CD4-positive, alpha-beta T cell (primary cell): ENCODE data around the gene DGKB. TPM values are rescaled to one million over a fixed set of nuclear protein-coding genes. Genes with fewer than 3 reads are reported as not detected.

Source experiments
- ATAC-seq: fragments of 200-7000 bp; cut with Tn5 transposase; one replicate; pipeline ENCODE4 v1.10.0; 2022; ENCODE audit warnings: mild to moderate bottlenecking; ENCODE audit not compliant: poor library complexity
- CTCF ChIA-PET: fragments of 350-600 bp; sonication (Branson Sonifier 250); formaldehyde crosslinking; loops from one replicate; lab custom pipeline; 2021; ENCODE audit warnings: antibody characterized with exemption, inconsistent platforms; lab: Charles Lee
- POLR2A ChIA-PET: fragments of 350-600 bp; sonication (Branson Sonifier 250); formaldehyde crosslinking; loops from one replicate; lab custom pipeline; 2021; ENCODE audit warnings: antibody characterized with exemption, inconsistent platforms; lab: Charles Lee
- DNase-seq, 14 experiments: peaks; one replicate each; pipeline ENCODE4 v3.0.0-alpha.2; 2013 to 2020; ENCODE audit warnings: mixed read lengths in 2 of 14
- H3K27ac ChIP-seq, 2 donors: one replicate each; pipeline versions ENCODE4 v1.5.1 to v1.7.0; 2013; ENCODE audit warnings: low read length in 2 of 2, low read depth in 1 of 2, mild to moderate bottlenecking in 1 of 2
- H3K27me3 ChIP-seq, 2 experiments: 1 replicate in 1 of 2; 2 replicates in 1 of 2; pipeline versions ENCODE4 v1.6.1 to v1.7.0; 2013; ENCODE audit warnings: low read length in 2 of 2, control low read depth in 1 of 2, mild to moderate bottlenecking in 1 of 2, moderate library complexity in 1 of 2; ENCODE audit not compliant: insufficient read depth in 2 of 2, control insufficient read depth in 1 of 2
- H3K36me3 ChIP-seq: one replicate; pipeline ENCODE4 v1.6.1; 2013; ENCODE audit warnings: low read length, control low read depth; ENCODE audit not compliant: insufficient read depth
- H3K4me1 ChIP-seq: one replicate; pipeline ENCODE4 v1.6.1; 2013; ENCODE audit warnings: low read length, control low read depth; ENCODE audit not compliant: insufficient read depth
- H3K4me3 ChIP-seq: one replicate; pipeline ENCODE4 v1.5.1; 2013; ENCODE audit warnings: mild to moderate bottlenecking, low read length, moderate library complexity
- H3K9me3 ChIP-seq, 2 experiments: 1 replicate in 1 of 2; 2 replicates in 1 of 2; pipeline versions ENCODE4 v1.6.1 to v1.7.0; 2013; ENCODE audit warnings: low read length in 2 of 2, mild to moderate bottlenecking in 2 of 2, control low read depth in 1 of 2, moderate library complexity in 1 of 2; ENCODE audit not compliant: control insufficient read depth in 1 of 2, insufficient read depth in 1 of 2
- H3K27ac Mint-ChIP-seq: one replicate; pipeline ENCODE4 v1.8.0; 2020; ENCODE audit warnings: mixed read lengths
- H3K27me3 Mint-ChIP-seq: one replicate; pipeline ENCODE4 v1.8.0; 2021; ENCODE audit warnings: mixed read lengths
- H3K36me3 Mint-ChIP-seq: one replicate; pipeline ENCODE4 v1.8.0; 2021; ENCODE audit warnings: low read depth, mixed read lengths
- H3K4me1 Mint-ChIP-seq: one replicate; pipeline ENCODE4 v1.8.0; 2021; ENCODE audit warnings: low read depth, mixed read lengths
- H3K4me3 Mint-ChIP-seq: one replicate; pipeline ENCODE4 v1.8.0; 2020; ENCODE audit warnings: mild to moderate bottlenecking, mixed read lengths
- H3K9me3 Mint-ChIP-seq: one replicate; pipeline ENCODE4 v1.8.0; 2020; ENCODE audit warnings: mixed read lengths
- CTCF ChIP-seq: fragments of 200-600 bp; IDR thresholded peaks from one replicate; pipeline ENCODE4 v1.8.0; 2022; ENCODE audit warnings: antibody characterized with exemption, mild to moderate bottlenecking
- intact Hi-C, 2 experiments: fragments of 100-400 bp; cut with DNase I in 1 of 2; cut with micrococcal nuclease in 1 of 2; formaldehyde crosslinking; loops; one replicate each; pipeline versions ENCODE4 v1.15.1 to v1.9.0; 2023 to 2025; cut with DNase I, micrococcal nuclease
- total RNA-seq, 174 experiments: library from RNA in 2 of 174; stranded (reverse) in 2 of 174; gene quantifications; one replicate each; pipeline ENCODE4 v1.2.3 and lab custom pipeline; 2021 to 2026

Gene DGKB
- total RNA-seq, 2 experiments from 2014 or later, result not detected

GRCh38 chr7:14600766-14601367, 301.7 kb downstream of the DGKB start:
- Mint-ChIP-seq H3K27ac (no peak overlapping the region), H3K36me3 (no peaks in the 10 kb centered on the region), H3K27me3 (no peaks in the 10 kb centered on the region), H3K9me3 (no peaks in the 10 kb centered on the region), H3K4me3 (no peak overlapping the region), H3K4me1 (no peaks in the 10 kb centered on the region)
- H3K9me3 ChIP-seq, result peaks cover 0 to 7% of the 10 kb centered on the region in 2 experiments
- TF ChIP-seq CTCF, result no peak
- H3K4me1 ChIP-seq, result no peaks in the 10 kb centered on the region
- DNase-seq, result no peak
- H3K36me3 ChIP-seq, result no peaks in the 10 kb centered on the region
- H3K27ac ChIP-seq, result no peak overlapping the region
- ChIA-PET POLR2A (no interaction called here), CTCF (no interaction called here)
- intact Hi-C loops, result no loop called here
- no peak for ATAC-seq
- no peak overlapping the region for H3K4me3 ChIP-seq
- no peaks in the 10 kb centered on the region for H3K27me3 ChIP-seq

GRCh38 chr7:14598978-14599377, 303.6 kb downstream of the DGKB start:
- Histone ChIP-seq H3K9me3 (peaks cover 0 to 7% of the 10 kb centered on the region in 2 experiments), H3K36me3 (no peaks in the 10 kb centered on the region), H3K27me3 (no peaks in the 10 kb centered on the region), H3K4me3 (no peak overlapping the region), H3K27ac (no peak overlapping the region), H3K4me1 (no peaks in the 10 kb centered on the region)
- Mint-ChIP-seq H3K4me1 (no peaks in the 10 kb centered on the region), H3K27me3 (no peaks in the 10 kb centered on the region), H3K9me3 (no peaks in the 10 kb centered on the region), H3K27ac (no peak overlapping the region), H3K4me3 (no peak overlapping the region), H3K36me3 (no peaks in the 10 kb centered on the region)
- ATAC-seq (no peak), DNase-seq (no peak)
- intact Hi-C loops, result no loop called here
- POLR2A ChIA-PET, result no interaction called here
- TF ChIP-seq CTCF, result no peak
- CTCF ChIA-PET, result no interaction called here

- intact Hi-C loops, result no loop called here
- Mint-ChIP-seq H3K9me3 (no peaks in the 10 kb centered on the region), H3K27ac (no peak overlapping the region), H3K4me1 (no peaks in the 10 kb centered on the region), H3K36me3 (no peaks in the 10 kb centered on the region), H3K27me3 (no peaks in the 10 kb centered on the region), H3K4me3 (no peak overlapping the region)
- Histone ChIP-seq H3K27ac (no peak overlapping the region), H3K4me1 (no peaks in the 10 kb centered on the region), H3K27me3 (no peaks in the 10 kb centered on the region), H3K9me3 (peaks cover 0 to 7% of the 10 kb centered on the region in 2 experiments), H3K4me3 (no peak overlapping the region), H3K36me3 (no peaks in the 10 kb centered on the region)
- ChIA-PET POLR2A (no interaction called here), CTCF (no interaction called here)
- no peak for TF ChIP-seq CTCF
- DNase-seq (no peak), ATAC-seq (no peak)
These were observed 306.1 kb downstream of the DGKB start for GRCh38 chr7:14596421-14596820.
